ENCODE results near the gene ATP10A.
"Not testable (repeated sequence)": the region's sequence is repeated elsewhere in the genome, so short reads cannot be mapped to it uniquely, and the experiment has no call there.

Gene ATP10A

GRCh38 chr15:25640959-25641358 is 222.2 kb downstream of the ATP10A start:
- H3K27ac ChIP-seq (ENCODE audit: low read length); DNase-seq (ENCODE audit: low read depth, low spot score); H3K4me3 ChIP-seq (ENCODE audit: low read length); H3K36me3 ChIP-seq (ENCODE audit: control insufficient read depth, insufficient read depth, low read length); H3K4me1 ChIP-seq (ENCODE audit: control insufficient read depth, insufficient read depth, low read length); H3K9me3 ChIP-seq (ENCODE audit: control insufficient read depth, insufficient read depth, low read length): not testable (repeated sequence)
- peaks cover 42% of the 10 kb centered on the region for H3K27me3 ChIP-seq (ENCODE audit: control insufficient read depth, insufficient read depth, low read length)
- WGBS (ENCODE audit: insufficient coverage, insufficient read length): no CpG with 5 or more reads among the region's 4 CpGs

GRCh38 chr15:25640381-25640780 is 222.7 kb downstream of the ATP10A start:
- Histone ChIP-seq H3K27me3 (ENCODE audit: control insufficient read depth, insufficient read depth, low read length) (peaks cover 40% of the 10 kb centered on the region), H3K27ac (ENCODE audit: low read length) (no peak overlapping the region), H3K4me3 (ENCODE audit: low read length) (no peak overlapping the region), H3K36me3 (ENCODE audit: control insufficient read depth, insufficient read depth, low read length) (no peaks in the 10 kb centered on the region), H3K4me1 (ENCODE audit: control insufficient read depth, insufficient read depth, low read length) (peaks cover 4% of the 10 kb centered on the region; the same call in 1 of the 2 replicates), H3K9me3 (ENCODE audit: control insufficient read depth, insufficient read depth, low read length) (no peaks in the 10 kb centered on the region)
- DNase-seq (ENCODE audit: low read depth, low spot score): no peak
- WGBS (ENCODE audit: insufficient coverage, insufficient read length): no CpG with 5 or more reads among the region's 5 CpGs

DNA sequence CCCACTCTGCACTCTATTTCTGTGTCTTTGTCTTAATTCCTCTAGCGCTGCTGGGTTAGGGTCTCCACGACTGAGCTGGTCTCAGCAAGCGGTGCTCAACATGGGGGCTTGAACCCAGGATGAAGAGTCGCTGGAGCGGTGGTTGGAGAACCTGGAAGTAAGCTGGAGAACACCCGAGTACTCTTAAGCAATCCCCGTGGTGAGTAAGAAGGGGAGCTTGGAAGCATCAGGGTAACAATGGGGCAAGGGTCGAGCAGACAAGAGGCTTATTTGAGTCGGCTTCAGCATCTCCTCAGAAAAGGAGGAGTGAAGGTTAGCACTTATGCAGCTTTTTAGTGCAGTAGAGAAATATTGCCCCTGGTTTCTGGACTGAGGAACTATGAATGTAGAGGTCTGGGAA is 226.6 kb downstream of the ATP10A start:
- H3K9me3 ChIP-seq (ENCODE audit: control insufficient read depth, insufficient read depth, low read length); DNase-seq (ENCODE audit: low read depth, low spot score); H3K4me3 ChIP-seq (ENCODE audit: low read length); H3K4me1 ChIP-seq (ENCODE audit: control insufficient read depth, insufficient read depth, low read length); H3K36me3 ChIP-seq (ENCODE audit: control insufficient read depth, insufficient read depth, low read length); H3K27ac ChIP-seq (ENCODE audit: low read length): not testable (repeated sequence)
- H3K27me3 ChIP-seq (ENCODE audit: control insufficient read depth, insufficient read depth, low read length): peaks cover 14% of the 10 kb centered on the region
- no CpG with 5 or more reads among the region's 9 CpGs for WGBS (ENCODE audit: insufficient coverage, insufficient read length)

DNA sequence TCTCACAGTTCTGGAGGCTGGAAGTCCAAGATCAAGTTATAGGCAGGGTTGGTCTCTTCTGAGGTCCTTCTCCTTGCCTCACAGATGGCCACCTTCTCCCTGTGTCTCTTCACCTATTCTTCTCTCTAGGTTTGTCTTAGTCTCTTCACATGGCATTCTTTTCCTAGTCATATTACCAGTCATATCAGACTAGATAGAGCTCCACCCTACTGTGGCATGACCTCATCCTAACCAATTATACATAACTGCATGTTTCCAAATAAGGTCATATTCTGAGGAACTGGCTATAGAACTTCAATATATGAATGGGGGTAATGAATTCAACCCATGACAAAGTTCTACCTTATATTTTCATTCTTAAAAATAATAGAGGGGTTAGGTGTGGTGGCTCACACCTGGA is 227.9 kb downstream of the ATP10A start:
- H3K4me3 ChIP-seq (ENCODE audit: low read length): no peak overlapping the region
- H3K36me3 ChIP-seq (ENCODE audit: control insufficient read depth, insufficient read depth, low read length): no peaks in the 10 kb centered on the region
- no peak overlapping the region for H3K27ac ChIP-seq (ENCODE audit: low read length)
- H3K27me3 ChIP-seq (ENCODE audit: control insufficient read depth, insufficient read depth, low read length): peaks cover 4% of the 10 kb centered on the region; the same call in 1 of the 2 replicates
- no peak for DNase-seq (ENCODE audit: low read depth, low spot score)
- no peaks in the 10 kb centered on the region for H3K4me1 ChIP-seq (ENCODE audit: control insufficient read depth, insufficient read depth, low read length)
- H3K9me3 ChIP-seq (ENCODE audit: control insufficient read depth, insufficient read depth, low read length): no peaks in the 10 kb centered on the region

GRCh38 chr15:25633862-25634261 is 229.3 kb downstream of the ATP10A start:
- WGBS (ENCODE audit: insufficient coverage, insufficient read length): no CpG with 5 or more reads among the region's 3 CpGs
- H3K9me3 ChIP-seq (ENCODE audit: control insufficient read depth, insufficient read depth, low read length): no peaks in the 10 kb centered on the region
- H3K27ac ChIP-seq (ENCODE audit: low read length): no peak overlapping the region
- H3K4me1 ChIP-seq (ENCODE audit: control insufficient read depth, insufficient read depth, low read length): no peaks in the 10 kb centered on the region
- no peak overlapping the region for H3K4me3 ChIP-seq (ENCODE audit: low read length)
- H3K36me3 ChIP-seq (ENCODE audit: control insufficient read depth, insufficient read depth, low read length): no peaks in the 10 kb centered on the region
- DNase-seq (ENCODE audit: low read depth, low spot score): no peak
- H3K27me3 ChIP-seq (ENCODE audit: control insufficient read depth, insufficient read depth, low read length): no peaks in the 10 kb centered on the region; the same call in 1 of the 2 replicates

GRCh38 chr15:25631971-25632370 is 231.2 kb downstream of the ATP10A start:
- Histone ChIP-seq H3K9me3 (ENCODE audit: control insufficient read depth, insufficient read depth, low read length) (no peaks in the 10 kb centered on the region), H3K4me1 (ENCODE audit: control insufficient read depth, insufficient read depth, low read length) (no peaks in the 10 kb centered on the region), H3K4me3 (ENCODE audit: low read length) (no peak overlapping the region), H3K27ac (ENCODE audit: low read length) (no peak overlapping the region), H3K36me3 (ENCODE audit: control insufficient read depth, insufficient read depth, low read length) (no peaks in the 10 kb centered on the region), H3K27me3 (ENCODE audit: control insufficient read depth, insufficient read depth, low read length) (no peaks in the 10 kb centered on the region; the same call in 1 of the 2 replicates)
- DNase-seq (ENCODE audit: low read depth, low spot score): no peak
- no CpG with 5 or more reads among the region's 8 CpGs for WGBS (ENCODE audit: insufficient coverage, insufficient read length)
